Fibroblast of upper back skin (primary cell): ENCODE measurements around the gene ATP1A3.
"Not testable (repeated sequence)": the region's sequence is repeated elsewhere in the genome, so short reads cannot be mapped to it uniquely, and the experiment has no call there.

Experiments
- DNase-seq: peaks from one replicate; pipeline ENCODE4 v3.0.0-alpha.2; 2013

Gene ATP1A3

DNA sequence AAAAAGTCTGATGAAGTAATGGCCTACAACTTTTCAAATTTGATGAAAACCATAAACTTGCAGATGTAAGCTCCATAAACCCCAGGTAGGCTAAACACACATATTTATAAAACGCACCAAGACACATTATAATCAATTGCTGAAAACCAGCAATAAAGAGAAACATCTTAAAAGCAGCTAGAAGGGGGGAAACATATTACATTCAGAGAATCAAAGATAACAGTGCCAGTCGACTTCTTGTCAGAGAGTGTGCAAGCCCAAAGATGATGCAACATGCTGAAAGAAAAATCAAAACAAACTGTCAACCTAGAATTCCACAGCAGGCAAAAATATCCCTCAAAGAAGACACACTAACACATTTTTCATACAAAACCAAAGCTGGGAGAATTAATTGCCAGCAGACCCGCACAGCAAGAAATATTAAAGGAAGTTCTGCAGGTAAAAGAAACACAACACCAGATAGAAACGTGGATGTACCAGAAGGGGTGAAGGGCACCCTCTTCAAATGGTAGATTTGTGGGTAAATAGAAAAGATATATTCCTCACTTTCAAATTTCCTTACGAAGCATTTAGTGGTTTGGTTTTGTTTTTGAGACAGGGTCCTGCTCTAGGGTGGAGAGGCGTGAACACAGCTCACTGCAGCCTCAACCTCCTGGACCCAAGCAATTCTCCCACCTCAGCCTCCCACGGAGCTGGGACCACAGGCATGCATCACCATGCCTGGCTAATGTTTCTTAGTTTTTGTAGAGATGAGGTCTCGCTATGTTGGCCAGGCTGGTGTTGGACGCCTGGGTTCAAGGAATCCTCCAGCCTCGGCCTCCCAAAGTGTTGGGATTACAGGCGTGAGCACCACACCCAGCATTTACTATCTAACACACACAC is 16.5 kb upstream of the ATP1A3 start:
- DNase-seq = peak; percentile 86

DNA sequence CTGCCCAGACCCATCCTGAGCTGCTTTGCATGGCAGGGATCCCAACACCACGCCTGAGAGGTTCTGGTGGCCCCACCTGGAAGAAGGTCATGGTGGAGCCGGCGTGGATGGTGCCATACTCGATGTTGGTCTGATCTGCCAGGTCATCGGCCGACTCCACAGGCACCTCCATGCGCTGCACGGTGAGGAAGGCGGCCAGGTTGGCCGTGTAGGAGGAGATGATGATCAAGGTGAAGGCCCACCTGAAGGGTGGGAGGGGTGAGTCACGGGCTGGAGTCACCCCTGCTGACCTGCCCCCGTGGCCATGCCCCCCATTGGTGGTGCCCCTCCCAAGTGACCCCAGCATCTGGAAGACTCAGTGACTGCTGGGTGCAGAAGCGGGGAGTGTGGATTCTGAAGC is 12.5 kb upstream of the ATP1A3 start:
- DNase-seq = no peak

DNA sequence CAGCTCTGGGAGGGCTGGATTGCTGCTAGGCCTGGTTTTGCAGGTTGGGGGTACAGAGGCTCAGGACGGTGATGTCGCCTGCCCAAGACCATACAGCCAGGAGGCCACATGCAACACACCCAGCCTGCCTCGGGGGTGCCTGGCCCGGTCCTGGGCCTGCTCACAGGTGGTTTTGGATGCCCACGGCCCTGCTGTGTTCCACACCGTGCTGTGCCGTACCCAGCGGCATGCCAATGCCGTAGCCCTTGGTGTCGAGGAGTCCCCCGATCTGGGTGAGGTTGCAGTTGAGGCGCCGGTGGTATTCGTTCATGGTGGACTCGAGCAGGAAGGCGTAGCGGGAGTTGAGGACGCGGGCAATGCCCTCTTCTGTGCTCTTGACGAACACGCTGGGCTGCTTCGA is 11.5 kb upstream of the ATP1A3 start:
- DNase-seq = no peak

DNA sequence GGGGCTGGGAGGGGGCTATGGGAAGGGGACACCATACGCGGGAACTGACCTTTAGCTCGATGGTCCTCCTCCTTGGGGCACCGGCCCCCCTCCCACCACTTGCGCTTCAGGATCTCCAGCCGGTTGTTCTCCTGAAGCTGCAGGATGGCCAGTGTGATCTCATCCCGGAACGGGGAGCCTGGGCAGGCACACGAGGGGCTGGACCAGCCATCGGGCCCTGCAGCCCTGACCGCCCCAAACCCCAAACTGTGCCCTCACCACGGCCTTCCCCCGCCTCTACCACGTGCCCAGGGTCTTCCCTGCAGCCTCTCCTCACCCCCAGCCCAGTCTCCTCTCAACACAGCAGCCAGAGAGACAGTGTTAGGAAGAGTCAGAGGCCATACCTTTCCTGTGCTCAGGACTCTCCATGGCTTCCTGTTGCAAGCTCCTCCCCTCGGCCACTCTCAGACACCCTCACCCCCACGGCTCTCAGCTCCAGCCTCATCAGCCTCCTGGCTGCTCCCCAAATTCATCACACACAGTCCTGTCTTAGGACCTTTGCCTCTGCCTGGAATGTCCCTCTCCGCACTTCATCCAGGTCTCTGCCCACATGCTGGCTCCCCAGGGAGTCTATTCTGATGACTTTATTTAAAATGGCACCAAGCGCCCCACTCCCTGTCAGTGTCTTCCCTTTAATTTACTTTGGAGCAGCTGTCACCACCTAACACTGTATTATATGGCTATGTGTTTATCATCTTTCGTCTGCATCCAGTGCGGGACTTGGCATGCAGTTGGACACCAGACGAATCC is 9.7 kb upstream of the ATP1A3 start:
- no peak for DNase-seq

DNA sequence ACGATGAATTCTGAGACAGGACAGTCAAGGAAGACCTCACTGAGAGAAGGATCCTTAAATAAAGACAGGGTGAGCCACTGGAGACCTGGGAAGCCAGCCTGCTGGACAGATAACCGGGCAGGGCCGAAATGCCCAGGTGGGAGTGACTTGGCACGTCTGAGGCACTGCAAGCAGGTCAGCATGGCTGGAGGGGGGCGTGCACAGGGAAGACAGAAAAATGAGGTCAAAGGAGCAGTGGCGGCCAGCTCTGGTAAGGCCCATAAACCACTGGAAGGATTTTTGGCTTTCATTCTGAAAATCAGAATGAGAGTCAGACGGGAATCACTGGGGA is 5.8 kb upstream of the ATP1A3 start:
- no peak for DNase-seq

DNA sequence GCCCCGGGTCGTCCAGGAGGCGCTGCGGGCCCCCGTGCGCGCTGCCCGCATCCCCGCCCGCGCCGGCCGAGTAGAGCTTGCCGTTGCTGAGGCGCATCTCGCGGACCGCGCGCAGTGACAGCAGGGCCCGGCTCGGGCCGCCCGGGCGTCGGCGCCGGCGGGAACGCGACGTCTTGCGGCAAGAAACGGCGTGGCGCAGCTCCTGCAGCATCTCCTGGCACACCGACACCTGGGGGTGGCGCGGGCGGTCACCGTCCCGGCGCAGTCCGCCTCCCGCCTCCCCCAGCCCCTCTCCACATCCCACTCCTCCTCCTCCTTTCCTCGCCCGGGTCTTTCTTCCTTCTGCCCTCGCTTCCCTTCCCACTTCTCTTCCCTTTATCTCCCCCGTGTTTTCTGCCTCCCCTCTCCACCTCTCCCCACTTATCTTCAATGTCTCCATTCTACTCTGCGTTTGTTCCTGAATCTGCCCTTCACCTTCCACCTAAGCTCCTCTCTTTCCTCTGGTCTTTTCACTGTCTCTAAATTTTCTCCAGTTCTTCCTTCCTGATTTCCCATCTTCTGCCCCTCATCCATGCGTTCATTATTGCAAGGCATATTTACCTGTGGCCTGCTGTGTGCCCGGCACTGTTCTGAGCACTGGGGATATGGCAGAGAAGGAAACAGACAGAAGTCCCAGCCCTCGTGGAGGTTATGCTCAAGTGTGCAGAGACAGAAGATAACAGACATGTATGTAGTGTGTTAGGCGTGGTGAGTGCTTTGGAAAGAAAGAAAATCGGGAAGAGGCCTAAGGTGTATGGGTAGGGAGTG is 5.2 kb upstream of the ATP1A3 start:
- DNase-seq = no peak

DNA sequence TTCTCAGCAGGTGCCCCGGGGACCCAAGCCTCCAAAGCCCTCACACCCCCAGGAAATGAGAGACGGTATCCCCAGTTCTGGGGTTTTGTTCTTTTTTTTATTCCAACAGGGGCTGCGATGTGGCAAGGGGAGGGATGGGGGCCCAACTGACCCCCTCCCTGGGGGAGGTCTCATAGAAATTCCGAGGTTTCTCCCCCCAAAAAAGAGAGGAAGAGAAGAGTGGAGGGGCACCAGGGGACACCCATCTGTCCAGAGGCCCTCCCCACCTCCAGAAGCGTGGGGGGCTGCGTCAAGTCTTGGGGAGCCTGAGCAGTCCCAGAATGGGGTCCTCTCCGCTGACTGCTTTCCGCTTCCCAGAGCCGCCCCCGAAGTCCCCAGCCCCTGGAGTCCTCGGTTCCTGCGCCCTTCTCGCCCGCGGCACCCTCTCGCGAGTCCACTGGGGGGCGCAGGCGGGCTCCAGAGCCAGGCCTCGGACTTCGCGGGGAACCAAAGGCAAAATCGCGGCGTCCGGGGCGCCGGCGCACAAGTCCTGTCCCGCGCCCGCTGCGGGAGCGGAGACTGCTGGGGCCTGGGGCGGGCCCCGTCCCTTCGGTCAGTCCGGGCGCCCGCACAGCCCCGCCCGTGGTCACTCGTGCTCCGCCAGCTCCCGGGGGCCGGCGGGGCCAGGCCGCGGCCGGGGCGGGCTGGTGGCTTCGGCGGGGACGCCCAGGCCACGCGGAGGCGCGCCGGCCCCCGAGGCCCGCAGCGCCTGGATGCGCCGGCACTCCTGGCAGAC is 4.4 kb upstream of the ATP1A3 start:
- DNase-seq = no peak

DNA sequence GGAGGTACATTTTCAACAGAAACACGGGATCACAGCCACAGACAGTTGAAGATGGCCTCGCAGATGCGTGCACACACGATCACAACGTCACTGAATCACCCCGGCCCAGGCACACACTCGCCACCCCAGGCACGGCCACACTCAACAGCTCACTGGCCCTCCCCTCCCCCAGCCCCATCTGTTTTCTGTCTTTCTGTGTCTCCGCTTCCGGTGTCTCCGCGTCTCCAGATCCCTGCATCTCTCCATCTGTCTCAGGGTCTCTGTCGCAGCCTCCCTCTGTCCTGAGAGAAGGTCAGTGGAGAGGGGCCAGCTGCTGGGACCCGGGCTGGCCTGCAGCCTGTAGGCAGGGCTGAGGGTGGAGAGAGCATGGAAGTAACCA is 3.8 kb upstream of the ATP1A3 start:
- no peak for DNase-seq

DNA sequence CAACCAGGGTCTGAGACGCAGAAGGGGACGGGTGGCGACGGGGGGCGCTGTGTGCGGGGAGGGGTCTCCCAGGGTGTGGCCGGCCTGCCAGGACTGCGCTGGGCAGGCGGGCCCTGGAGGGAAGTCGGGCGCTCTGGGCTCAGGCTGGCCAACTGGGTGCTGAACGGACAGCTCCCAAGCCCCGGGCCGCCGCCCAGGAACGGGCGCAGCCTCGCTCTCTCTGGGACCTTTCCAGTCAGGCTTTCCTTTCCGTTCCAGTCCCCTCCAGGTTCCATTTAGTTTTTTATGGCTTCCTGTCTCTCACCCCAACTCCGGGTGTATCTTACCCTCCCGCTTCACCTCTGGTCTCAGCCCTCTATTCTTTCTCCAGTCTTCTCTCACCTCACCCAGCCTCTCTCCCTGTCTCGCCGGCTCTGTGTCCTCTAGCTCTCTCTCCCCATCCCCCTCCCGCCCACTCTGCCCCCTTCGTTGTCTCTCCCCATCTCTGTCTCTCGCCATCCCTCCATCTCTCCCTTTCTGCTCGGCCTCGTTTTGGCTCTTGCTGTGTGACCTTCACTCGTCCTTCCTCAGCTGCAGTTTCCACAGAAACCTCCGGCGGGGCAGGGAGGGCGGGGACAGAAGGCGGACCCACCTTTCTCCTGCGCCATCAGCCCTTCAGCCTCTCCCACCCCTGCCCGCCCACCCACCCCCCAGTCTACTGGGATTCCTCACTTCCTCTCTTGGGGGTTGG is 3.3 kb upstream of the ATP1A3 start:
- no peak for DNase-seq

DNA sequence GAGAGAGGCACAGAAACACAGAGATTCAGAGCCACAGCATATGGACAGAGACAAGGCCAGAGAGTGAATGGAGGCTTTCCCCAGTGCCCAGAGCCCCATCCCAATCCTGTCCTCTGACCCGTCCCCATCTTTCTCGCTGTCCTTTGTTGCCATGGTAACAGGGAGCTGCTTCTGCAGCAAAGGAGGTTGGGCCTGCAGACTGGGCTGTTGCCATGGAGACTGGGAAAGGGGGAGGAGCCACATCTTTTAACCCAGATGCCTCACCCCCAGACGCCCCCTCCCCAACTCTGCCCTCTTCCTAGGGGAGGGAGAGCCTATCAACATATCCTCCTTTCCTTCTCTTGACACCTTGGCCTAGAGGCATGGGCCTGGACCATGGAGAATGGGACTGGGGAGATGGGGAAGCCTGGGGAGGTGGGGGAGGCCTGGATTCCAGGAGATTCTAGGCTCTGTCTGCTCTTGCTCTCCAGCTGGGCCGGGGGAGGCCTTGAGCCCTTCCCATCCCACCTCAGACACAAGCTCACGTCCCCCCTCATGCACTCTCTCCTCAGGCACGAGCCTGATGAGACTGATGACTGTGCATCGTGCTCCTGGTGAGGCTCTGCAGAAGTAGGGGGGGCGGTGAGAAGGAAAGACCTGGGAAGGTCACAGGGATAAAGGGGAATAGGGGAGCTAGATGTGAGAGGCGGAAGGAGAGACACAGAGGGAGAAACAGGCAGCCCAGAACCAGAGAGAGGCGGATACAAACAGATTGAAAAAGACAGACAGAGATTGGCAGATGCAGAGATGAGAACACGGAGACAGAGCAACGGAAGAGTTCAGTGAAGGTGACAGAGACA is 2.1 kb upstream of the ATP1A3 start:
- DNase-seq = no peak

DNA sequence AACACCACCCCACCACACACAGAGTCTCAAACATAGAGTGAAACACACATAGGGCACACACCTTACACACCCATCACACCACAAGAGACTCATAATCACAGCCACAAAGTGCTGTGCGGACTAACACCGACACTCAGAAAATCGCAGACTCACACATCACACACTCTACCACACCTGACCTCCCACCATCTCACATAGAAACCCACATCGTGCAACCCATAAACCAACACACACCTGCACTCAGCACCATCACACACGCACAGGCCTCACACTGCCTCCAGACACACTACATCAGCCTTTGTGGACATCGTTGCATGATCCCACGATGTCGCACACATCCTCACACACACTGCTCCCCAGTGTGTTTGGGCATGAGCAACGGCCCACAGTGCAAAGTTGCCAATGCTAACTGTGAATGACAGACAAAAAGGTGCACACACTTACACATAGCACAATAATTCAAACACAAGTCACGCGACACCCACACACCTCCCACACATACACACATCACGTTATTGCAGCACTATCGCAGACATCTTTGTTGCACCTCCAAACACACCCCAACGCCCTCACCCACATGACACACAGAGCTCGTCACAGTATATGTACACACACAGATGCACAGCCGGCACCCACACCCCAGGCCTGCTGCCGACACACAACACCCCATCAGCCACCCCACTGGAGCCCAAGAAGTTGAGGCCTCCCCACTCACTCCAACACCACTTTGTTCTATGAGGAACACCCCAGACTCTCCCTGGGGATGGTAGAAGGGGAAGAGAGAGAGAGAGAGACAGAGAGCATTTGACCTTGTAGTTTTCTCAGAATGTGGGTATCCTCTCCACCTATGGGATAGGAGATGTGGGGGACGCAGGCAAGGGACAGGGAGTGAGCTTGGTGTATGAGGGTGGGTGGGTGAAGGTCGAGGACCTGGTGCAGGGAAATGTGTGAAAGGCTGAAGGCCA is 1.2 kb upstream of the ATP1A3 start:
- DNase-seq = no peak

DNA sequence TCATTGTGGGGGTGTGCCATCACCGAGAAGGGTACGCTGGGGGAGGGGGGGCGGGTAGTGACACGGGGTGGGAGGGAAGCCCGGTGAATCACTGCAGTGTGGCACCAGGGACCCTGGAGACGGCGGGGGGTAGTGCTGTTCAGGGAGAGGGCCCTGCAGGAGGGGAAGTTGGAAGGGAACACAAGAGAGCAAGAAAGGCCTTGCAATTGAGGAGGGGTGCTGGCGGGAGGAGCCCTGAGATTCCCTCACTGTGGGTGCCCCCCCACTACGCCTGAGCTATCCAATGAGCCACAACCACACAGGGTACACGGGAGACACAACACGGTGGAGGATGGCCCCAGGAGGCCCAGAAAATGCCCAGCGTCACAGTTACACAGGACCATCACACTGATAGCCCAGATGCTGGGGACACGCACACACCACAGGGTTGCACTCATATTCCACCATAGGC is 516 bp upstream of the ATP1A3 start:
- no peak for DNase-seq

DNA sequence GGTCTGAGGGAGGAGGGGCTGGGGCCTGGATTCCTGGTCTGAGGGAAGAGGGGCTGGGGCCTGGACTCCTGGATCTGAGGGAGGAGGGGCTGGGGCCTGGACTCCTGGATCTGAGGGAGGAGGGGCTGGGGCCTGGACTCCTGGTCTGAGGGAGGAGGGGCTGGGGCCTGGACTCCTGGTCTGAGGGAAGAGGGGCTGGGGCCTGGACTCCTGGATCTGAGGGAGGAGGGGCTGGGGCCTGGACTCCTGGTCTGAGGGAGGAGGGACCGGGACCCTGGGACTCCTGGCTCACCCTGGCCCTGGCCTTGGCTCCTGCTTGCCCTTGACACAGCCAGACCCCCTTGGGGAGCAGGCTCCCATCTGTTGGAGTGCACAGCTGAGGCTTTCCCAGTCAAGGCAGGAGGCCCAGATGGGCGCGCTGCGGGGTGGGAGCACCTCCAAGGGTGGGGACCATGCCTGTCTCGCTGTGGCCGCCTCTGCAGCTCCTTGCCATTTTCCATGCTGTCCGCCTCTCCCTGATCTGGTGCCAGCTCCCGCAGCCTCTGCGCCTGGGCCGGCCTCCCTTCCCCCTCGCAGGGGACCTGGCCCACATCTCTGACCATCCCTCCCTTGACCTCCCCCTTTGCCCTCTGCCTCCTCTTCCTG is 2.0 kb downstream of the ATP1A3 start:
- DNase-seq = not testable (repeated sequence)

DNA sequence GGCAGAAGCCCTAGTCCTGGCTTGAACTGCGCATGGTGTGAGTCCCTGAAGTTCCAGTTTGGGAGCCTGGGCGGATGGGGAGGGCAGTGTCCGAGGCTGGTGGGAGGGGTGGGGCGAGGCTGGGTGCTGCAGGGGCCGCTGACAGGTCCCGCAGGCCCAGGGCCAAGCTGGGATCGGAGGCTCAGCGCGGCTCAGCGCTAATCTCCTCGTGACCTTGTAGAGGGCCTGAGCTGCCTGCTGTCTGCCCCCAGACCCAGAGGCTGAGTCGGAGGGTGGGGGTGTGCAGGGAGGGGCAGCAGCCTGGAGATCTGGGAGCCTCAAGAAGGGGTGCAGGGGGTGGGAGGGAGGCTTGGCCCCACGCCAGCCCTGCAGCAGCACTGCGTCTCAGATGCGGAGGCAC is 3.0 kb downstream of the ATP1A3 start:
- no peak for DNase-seq

DNA sequence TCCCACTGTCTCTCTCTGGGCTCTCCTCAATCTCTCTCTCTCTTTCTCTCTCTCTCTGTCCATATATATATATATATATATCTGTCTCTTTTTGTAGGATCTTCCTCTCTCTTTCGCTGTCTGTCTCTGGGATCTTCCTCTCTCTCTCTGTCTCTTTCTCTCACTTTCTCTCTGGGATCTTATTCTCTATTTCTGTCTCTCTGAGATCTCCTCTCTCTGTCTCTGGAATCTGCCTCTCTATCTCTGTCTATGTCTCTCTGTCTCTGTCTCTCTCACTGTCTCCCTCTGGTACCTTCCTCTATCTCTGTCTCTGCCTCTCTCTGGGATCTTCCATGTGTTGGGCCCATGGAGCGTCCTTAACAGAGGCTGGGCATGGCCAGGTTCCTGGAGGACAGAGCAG is 3.4 kb downstream of the ATP1A3 start:
- DNase-seq = no peak

DNA sequence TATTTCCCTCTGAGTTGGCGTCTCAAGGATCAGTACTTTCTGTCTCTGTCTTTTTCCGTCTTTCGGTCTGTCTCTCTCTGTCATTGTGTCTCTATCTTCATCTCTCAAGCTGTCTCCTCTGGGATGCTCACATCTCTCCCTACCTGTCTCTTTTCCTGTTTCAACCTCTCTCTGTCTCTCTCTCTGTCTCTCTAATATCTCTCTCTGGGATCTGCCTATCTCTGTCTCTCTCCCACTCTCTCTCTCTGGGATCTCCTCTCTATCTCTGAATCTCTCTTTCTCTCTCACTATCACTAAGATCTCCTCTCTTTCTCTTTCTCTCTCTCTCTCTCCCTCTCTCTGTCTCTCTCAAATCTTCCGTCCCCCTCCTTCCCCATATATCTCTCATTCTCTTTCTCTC is 4.0 kb downstream of the ATP1A3 start:
- no peak for DNase-seq

DNA sequence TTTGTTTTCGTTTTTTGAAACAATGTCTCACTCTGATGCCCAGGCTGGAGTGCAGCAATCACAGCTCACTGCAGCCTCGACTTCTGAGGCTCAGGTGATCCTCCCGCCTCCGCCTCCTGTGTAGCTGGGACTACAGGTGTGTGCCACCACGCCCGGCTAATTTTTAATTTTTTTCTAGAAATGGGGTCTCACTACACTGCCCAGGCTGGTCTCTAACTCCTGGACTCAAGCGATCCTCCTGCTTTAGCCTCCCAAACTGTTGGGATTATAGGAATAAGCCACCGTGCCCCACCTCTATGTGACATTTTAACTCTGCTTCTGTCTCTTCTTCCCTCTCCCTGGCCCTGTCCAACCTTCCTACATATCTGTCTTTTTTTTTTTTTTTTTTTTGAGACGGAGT is 5.1 kb downstream of the ATP1A3 start:
- DNase-seq = no peak

DNA sequence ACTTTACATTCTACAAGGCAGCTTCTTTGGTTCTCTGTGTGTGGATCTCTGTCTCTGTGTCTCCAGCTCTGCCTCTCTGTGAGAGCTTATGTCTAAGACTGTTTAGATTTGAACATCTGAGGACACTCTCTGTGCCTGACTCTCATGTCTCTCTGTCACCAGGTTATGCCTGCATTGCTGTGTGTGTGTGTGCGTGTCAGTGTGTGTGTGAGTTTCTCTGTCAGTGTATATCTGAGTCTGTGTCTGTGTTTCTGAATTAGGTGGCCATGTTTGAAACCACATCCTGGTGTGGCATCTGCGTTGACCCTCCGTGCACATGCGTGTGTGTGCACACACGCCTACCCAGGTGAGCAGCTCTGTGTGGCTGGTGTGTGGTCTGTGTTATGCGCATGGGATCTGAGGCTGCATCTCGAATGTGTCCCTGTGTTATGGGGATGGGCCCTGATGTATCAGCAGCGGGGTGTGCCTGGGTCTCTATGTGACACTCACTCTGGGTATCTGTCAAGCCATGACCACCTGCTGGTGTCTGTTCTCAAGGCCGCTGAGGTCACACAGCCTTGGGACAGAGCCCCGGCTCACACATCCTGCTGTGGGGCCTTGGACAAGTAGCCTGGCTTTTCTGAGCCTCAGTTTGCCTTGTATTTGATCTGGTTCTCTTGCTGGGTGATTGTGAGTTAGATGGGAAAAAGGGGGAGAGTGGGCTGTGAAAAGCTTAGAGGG is 6.7 kb downstream of the ATP1A3 start:
- no peak for DNase-seq

DNA sequence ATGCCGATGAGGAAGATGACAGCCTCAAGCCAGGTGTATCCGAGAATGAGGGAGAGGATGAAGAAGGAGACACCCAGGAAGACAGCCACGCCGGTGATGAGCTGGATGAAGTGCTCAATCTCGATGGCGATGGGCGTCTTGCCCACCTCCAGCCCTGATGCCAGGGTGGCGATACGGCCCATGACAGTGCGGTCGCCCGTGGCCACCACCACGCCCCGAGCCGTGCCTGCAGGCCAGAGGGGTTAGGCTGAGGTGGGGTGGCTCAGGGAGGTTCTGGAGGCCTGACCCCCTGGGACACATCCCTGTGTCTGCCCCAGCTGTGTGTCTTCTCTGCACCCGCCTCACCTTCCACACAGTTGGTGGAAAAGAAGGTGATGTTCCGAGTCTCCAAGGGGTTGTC is 9.1 kb downstream of the ATP1A3 start:
- no peak for DNase-seq
